Stimulated activated CD4-positive, alpha-beta T cell treated with anti-CD3 and anti-CD28 coated beads, TNF-alpha, amount 100 ng/mL, for 24 hours (primary cell): ENCODE results near the gene CNTNAP5.

Experiments
- DNase-seq, 3 experiments: peaks; one replicate each; pipeline ENCODE4 v3.0.0-alpha.2; 2020; ENCODE audit warnings: low read depth in 3 of 3

Gene CNTNAP5

GRCh38 chr2:124025171-124025580, at the start of gene CNTNAP5:
CNTNAP5 (plus strand) TSS chr2:124025287; CDS start chr2:124025651, 364 bp downstream.
- DNase-seq, result no peak

- no peak for DNase-seq
Measured at GRCh38 chr2:123976054-123976648, 48.9 kb upstream of the CNTNAP5 start.

DNA sequence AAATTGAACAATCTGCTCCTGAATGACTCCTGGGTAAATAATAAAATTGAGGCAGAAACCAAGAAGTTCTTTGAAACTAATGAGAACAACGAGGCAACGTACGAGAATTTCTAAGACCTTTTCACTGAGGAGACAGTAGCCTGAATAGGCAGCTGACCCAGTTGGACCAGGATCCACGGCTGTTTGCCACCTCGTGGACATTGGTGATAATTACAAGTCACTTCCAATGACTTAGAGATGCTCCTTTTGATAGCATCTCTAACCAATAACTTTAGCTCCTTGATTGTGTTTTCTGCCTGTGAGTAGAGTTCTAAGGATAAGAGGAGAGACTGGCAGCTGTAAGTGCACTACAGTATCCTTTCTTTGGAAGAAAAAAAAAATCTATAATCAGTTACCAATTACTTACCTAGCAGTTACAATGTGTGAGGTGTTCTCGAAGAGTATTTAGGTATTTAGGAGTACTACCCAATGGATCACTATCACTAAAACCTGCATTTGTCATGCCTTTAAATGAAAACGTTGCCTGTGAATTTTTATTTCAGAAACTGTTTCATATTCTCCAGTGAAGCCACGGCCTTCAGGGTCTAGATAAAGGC, 31.3 kb upstream of the CNTNAP5 start:
- DNase-seq, result peak in 1 of 3 experiments; percentile 4

DNA sequence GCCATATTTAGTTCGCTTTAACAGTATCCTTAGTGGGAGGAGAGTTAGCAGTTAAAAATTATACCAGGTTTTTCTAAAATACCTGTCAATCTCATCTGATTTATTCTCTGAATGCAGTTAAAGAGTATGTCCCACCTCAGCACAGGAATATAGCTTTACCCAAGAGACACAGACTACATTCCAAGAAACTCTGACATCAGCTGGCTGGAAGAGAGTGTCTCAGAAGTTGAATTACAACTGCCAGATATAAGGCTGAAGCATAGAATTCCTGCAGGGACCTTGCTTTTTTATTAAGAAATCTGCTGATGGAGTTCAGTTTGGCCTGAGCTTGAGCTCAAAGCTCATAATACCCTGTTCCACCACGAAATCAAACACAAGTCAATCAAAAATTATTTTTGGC, 25.4 kb upstream of the CNTNAP5 start:
- no peak for DNase-seq

DNA sequence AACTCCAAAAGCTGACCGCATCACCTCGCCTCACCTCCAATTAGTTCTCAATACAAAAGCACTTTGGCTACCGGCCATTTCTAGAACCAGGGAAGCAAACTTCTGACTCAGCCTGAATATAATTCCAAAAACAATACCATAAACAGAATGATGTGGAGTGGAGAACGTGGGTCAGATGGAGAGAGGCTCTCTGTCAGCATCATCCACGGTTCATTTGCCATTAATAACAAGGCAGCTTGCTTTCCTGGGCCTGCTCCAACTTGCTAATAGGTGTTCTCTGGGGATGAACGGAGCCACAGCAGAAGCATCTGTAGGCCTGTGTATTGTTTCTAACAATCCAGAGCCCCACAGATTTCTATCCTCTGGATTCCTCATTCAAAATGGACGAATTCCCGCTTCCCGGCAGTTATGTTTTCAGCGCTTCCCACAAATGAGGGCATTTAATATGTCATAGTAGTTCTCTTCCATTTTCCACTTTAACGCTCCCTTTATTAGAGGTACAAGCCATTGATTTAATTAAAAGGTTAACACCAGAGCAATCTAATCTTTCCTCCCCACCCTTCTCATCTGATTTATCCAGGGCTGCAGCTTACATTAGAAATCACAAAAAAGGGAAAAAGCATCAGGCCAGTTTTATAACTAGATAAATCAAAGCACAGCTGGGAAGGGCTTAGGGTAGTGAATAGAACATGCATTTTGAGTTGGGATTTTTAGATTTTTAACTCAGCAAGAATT, 23.2 kb upstream of the CNTNAP5 start:
- DNase-seq, result no peak

GRCh38 chr2:124018890-124019289, 6.2 kb upstream of the CNTNAP5 start:
- DNase-seq, result no peak

GRCh38 chr2:124024561-124025170, 421 bp upstream of the CNTNAP5 start:
- no peak for DNase-seq

GRCh38 chr2:124025891-124026434, 876 bp downstream of the CNTNAP5 start:
- no peak for DNase-seq

DNA sequence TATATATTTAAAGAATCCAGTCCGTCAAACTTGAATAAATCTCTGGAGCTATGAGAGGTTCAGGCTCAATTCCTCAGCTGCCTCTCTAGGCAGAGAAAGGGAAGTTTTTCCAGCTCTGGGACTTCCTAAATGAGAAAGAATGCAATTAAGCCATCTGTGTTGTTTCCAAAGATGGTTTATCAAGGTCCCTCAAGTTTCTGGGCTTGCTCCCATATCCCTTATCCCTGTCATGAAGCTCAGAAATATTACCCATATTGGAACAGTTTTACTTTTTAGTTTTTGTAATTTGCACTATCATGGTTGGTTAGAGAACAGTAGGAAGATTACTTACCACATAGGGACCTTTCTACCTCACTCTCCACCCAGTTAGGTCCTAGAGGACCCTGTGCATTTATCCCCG, 1.4 kb downstream of the CNTNAP5 start:
- DNase-seq, result no peak

- DNase-seq, result no peak
Measured at GRCh38 chr2:124027182-124027581, 2.1 kb downstream of the CNTNAP5 start.

GRCh38 chr2:124032799-124033198, 7.7 kb downstream of the CNTNAP5 start:
- no peak for DNase-seq

DNA sequence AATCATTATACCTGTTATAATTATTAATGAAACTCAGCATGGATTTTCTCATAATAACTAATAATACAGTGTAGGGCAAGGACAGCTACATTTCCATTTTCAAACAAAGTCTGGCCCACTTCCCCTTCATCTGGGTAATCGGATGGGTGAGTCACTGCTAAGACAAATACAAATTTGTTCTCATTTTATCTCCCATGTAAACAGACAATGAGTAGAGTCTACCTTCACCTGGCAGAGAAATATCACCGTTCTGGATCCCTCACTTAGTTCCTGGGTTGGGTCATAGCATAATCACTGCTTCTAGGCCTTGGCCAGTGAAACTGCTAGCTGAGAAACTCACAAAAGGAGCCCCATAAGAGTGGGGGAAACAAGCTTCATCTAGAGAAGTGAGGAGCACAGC, 9.2 kb downstream of the CNTNAP5 start:
- DNase-seq, result no peak

- no peak for DNase-seq
Measured at GRCh38 chr2:124035001-124035400, 9.9 kb downstream of the CNTNAP5 start.

DNA sequence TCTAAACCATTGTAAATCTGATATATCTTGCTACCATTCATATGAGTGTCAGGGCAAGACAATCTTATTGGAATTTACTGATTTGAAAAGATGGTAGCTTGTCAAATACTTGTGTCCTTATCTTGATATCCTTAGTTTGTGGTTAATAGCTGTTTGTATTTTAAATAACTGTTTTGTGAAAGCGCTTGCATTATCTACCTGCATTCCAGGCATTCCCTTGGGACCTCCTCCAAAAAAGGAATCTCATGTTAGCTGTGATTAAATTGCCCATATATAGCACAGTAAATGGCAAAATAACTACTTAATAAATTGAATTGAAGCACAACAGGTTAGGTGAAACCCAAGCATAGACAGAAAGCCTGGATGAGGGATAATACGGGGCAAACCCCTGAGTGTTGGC, 13.9 kb downstream of the CNTNAP5 start:
- DNase-seq, result no peak

DNA sequence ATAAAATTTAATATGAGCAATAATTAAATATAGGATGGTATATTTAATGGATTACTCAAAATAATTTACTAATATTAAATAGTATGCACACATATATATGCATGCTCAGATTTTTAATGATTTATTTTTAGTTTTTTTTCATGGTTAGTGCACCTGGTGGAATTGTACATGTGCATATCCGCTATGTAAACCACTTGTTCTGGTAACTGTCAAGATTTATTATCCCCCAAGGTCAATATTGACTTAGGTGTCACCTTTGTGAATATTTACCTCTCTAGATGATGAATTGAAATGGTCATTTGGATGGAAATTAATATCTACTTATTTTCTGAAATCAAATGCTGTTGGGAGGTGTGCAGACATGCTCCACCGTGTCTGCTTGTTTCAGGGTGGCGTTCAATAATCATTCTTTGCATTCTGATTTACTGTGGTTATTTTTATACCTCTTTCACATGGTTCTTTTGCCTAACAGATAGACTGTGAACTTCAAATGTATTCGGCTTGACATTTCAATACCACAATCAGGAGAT, 14.7 kb downstream of the CNTNAP5 start:
- DNase-seq, result no peak

- DNase-seq, result no peak
Measured at GRCh38 chr2:124045894-124046293, 20.8 kb downstream of the CNTNAP5 start.

DNA sequence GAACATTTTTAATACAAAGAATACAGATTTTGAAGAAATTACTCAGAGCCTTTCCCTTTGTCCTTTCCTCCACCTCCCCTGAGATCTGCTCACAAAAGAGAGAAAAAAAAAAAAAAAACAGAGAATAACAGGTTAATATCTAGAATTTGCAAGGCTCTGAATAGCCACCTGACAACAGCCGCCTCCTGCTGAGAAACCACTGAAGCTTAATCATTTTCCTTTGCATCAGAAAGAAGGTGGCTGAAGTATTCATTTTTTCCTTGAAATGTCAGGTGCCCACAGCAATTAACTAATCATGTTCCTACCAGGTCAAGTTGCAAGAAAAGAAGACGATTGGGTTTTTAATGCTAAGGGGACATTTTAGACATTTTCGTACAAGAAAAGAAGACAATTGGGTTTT, 21.2 kb downstream of the CNTNAP5 start:
- no peak for DNase-seq

GRCh38 chr2:124048102-124048501, 23.0 kb downstream of the CNTNAP5 start:
- no peak for DNase-seq

GRCh38 chr2:124048664-124049063, 23.6 kb downstream of the CNTNAP5 start:
- no peak for DNase-seq

DNA sequence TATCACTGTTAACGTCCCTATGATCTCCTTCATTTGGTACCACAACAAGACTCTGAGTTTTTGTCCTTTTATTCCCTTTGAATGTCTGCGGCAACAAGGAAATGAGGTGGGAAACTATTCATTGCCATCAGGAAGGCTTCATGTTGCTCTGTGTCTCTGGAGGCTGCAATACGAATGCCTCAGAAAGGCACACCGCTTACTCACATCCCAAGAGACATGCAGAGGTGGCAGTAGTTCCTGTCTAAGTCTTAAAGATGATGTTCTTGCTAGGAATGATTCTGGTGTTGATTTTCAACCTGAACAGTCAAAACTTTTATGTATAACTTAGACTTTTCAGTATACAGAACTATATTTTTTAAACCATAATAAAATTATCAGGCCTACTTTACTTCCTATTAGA, 24.0 kb downstream of the CNTNAP5 start:
- no peak for DNase-seq

- DNase-seq, result no peak
Measured at GRCh38 chr2:124050833-124051497, 25.9 kb downstream of the CNTNAP5 start.

DNA sequence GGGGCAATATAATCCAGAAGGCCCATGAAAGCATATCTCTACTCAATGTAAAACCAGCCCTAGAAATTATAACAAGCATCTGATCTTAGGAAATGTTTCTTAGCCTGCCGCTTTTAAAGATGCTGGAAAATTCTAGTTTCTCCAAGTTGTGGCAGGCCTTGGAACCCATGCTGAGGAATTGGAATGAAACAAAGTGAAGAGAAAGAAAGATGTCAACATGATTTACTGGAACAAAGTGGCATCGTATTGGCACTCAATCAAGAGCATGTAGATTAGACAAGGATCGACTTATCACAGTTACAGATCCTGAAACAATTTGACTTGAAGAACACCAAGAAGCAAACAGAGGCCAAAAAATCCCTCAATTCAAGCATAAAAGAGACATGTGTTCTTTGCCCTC, 28.7 kb downstream of the CNTNAP5 start:
- DNase-seq, result no peak
